Fibroblast of skin of back (primary cell): ENCODE results near the gene CCDC174.

Experiments used
- DNase-seq: peaks from one replicate; pipeline ENCODE4 v3.0.0-alpha.2; 2013

CCDC174 gene

DNA sequence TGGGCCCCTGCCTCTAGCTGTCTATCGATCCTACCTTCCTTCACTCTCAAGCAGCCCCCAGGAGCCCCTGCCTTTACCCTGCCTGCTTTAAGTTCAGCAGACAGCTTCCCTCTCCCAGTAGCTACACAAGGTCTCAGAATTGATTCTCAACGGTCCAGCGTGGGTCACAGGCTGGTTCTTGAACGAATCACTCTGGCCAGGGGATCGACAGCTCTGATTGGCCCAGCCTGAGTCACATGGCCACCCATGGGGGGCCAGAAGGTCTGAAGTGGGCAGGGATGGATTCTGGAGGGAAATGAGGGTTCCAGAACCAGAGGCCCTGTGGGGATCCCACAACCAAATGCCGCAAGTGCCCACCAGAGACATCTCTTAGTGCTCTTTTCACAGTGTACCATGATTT lies 23.7 kb upstream of the CCDC174 start:
- no peak for DNase-seq

DNA sequence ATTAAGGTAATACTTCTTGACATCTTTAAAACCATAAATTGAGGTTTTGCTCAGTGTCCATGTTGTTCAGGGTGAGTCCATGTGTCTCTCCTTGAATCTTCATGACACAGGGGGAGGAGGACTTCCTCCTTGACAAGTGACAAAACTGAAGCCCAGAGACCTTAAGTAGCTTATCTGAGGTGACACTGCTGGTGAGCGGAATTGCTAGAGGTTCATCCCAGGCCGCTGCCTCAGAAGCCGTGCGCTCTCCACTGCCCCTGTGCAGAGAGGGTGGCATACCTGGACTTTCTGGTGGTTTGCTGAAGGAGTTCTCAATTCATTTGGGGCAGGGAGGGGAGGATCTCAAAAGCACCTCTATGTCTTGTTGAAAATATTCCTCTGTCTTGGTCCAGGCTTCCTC lies 23.2 kb upstream of the CCDC174 start:
- no peak for DNase-seq

DNA sequence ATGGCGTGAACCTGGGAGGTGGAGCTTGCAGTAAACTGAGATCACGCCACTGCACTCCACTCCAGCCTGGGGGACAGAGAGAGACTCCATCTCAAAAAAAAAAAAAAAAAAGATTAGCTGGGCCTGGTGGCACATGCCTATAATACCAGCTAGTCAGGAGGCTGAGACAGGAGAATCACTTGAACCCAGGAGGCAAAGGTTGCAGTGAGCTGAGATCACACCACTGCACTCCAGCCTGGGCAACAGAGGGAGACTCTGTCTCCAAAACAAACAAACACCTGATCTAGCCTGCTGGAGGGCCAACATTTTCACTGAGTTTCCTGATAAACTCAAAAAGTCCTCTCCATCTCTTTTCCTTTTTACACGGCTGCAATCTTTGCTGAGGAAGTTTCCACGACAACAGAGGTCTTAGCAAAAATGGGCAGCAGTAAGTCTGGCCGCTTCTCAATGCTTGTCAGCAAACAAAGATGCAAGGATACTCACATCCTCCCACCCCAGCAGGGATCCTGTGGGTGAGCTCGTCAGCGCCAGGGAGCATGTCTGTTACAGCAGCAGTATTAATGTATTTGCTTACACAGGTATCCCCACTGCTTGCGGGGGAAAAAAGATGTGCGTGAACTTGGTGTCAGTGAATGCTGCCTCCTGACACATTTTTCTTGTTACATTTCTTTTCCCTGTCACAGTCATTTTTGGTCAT lies 21.0 kb upstream of the CCDC174 start:
- DNase-seq = no peak

DNA sequence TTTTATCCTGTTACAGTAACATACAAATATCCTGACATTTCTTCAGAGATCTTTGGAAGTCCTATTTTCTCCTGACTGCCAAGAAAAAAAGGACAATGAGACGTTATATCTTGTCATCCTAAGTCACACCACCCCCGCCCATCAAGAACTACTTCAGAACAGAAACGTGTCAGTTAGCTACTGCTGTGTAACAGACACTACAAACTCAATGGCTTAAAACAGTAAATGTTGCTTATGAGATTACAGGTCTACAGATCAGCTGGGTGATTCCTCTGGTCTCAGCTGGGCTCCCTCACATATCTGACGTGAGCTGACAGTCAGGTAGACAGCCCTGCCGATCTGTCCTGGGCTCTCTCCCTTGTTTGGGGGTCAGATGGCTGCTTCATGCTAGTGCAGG lies 20.5 kb upstream of the CCDC174 start:
- DNase-seq = no peak

DNA sequence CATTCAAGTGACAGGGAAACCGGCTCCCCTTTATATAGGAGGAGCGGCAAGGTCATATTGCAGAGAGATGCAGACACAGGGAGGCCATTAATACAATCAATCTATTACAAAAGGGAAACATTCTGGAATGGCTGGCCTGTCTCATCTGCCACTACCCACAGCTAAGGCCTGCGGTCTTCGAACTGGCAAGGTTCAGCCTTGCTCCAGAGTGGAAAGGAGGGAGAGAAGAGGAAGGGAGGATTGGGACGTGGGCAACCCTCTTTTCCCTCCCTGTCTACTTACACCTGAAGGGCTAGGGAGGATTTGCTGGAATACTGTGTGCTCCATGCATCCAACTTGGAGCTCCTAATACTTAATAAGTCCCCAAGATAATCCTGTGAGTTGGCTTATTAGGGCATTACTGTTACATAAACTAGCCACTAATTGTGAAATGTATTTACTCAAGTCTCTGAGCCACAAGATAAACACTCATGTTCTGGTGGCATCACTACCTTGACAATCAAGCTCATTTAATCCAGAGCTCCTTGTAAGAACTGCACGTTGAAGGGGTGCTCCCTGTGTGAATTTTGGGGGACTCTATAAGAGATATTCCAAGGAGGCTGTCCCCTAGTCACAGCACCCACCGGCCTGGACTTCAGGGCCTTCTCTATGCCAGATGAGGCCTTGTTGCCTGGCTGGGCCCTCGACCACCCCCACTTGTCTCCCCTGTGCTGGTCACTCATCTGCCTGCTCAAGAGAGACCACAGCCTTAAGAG lies 19.7 kb upstream of the CCDC174 start:
- DNase-seq = no peak

DNA sequence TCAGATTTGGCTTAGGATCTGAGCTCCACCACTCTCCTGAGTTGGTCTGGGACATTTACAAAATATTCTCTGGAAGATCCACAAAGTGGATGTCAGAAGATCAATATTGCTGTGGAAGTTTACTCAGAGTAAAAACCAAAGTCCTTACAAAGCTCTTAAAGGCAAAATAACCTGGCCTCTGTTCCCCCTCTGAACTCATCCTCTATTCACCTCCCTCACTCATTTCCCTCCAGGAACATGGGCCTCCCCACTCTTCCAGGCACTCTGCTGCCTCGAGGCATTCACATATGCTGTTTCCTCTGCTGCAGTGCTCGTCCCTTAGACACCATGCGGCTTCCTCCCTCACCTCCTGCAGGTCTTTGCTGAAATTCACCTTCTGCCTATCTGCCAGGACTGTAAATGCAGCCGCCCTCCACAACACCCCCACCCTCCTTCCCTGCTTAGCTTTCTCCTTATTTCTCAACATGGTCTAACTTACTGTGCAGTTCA lies 19.1 kb upstream of the CCDC174 start:
- DNase-seq = no peak

DNA sequence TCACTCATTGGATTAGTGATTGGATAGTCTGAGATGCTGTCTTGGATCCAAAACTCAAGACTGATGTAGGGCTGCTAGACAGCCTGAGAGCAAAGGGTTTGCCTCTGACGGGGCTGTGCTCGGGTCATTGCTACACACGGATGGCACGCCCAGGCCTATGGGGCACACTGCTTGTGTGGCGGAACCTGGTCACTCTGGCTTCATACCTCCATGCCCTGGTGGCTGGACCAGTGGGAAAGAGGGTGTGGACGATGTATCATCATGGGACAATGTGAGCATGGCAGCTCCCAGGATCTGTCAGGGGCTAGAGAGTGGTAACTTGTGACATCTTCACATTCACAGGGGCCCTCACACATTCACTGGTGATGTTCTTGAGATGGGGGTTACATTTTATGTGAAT lies 18.1 kb upstream of the CCDC174 start:
- no peak for DNase-seq

DNA sequence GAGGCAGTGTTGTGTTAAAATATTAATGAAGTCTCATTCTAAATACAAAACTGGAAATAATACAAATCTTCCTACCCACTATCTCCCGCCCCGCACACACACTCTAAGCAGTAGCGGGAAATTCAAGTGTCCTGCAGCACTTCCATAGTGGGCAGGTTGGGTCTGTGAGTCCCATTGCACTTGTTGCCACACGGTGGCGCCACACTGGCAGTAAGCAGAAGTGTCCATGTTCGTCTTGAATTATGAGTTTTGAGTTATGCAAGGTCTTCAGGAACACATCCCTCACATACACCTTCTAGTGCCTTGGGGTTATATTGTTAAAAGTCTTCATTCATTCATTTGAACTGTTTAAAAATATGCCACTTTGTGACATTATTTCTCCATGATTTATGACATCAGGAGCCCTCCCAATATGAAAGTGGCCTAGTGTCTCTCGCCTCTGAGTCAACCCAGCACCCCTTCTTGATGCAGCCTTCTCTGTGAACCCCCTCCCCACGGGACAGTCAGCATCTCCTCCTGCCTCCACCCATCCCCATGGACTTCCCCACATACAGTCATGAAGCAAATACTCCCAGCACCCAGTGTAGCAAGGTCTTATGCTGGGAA lies 17.6 kb upstream of the CCDC174 start:
- peak; percentile 43 for DNase-seq

DNA sequence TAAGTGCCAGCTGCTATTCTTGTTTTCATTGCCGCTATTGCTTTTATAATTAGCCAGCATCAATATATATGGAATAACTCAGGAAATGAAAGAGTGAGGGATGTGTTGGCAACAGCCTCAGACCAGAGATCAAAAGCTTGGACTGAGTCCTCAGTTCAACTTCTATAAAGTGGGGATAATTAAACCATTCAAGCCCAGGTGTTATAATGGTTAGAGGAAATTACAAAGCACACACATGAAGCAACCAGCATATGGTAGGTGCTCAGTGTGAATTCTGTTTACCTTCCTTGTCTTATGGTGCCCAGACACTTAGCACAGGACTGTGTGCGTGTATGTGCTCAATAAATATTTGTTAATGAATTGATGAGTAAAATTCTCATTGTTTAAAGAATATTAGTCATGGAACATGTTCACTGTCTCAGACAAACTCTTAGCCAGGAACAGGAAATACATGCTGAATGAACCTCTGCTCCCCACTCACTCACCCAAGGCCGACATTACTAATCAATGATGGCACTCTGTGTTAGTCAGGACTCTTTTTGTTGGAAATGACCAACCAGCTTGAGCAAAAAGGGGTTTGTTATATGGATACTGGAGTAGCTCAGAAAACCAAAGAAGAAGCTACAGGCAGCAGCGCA lies 16.7 kb upstream of the CCDC174 start:
- DNase-seq = peak; percentile 21

DNA sequence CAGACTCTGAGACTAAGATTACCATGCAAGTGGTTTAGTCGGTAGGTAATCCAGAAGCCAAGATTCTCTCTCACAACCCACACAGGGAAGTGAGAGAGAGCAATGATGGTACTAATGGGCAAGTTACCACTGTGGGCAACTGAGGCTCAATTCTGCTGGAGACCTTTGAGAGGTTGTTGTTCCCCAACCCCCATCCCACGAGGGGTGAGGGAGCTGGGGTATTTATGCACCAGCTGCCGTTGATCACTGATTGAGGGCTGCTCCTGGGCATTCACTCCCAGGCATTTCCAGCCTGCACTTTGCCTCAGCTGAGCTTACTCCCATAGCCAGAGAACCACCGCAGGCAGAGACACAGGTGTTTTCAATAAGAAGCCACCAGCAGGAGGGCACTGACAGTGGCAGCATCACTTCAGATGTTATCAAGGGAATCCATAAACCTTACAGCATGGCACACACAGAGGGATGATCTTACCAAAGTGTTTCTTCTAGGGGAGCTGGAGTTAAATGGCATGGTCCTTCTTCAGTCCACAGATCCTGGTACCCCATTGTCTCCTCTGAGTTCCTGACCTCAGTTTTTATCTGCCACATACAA lies 15.0 kb upstream of the CCDC174 start:
- no peak for DNase-seq

DNA sequence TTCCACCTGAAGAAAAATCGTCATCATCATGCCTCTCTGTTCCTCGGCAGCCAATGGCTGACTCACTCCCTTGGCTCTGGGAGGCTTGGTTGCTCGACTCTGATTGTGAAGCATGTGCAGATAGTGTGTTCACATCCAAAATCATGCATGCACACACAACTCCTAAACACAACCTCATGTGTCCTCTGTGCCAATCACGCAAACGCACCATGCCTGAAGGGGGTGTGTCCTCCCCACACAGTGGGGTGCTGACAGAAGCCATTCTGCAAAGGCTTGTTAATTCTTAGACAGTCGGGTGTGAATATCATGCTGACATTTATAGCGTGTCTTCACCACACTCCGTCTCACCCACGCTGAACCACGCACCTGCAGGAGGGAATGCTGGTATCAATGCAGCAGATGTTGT lies 11.4 kb upstream of the CCDC174 start:
- DNase-seq = no peak

DNA sequence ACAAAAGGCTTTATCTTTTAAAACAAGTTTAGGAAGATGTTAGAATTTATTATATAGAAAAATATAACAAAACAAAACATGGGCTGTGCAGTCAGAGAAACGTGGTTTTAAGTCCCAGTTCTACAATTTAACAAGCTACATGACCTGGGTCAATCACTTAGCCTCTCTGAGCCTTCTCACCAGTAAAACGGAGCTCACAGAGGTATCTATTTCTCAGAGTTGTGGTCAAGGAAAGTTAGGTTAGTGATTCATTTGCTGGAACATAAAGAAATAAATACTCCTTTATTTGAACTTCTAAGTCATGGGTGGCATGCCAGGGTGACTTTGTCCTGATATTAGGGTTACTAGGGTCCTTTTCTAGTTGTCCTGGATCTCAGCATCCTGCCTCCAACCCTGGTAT lies 10.8 kb upstream of the CCDC174 start:
- DNase-seq = no peak

DNA sequence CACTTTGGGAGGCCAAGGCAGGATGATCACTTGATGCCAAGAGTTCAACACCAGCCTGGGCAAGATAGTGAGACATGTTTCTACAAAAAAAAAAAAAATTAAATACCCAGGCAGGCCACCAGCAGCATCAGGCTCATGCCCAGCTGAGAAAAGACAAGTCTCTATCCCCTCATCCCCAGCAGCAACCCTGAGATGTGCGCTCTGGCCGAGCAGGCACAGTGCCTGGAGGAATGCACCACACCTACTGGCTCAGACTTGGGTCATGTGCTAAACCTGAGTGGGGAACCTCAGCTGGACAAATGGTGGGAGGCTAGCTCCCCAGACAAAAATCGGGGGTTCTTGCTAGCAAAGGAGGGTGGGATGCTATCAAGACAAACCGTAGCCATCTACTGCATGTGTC lies 10.2 kb upstream of the CCDC174 start:
- DNase-seq = no peak

DNA sequence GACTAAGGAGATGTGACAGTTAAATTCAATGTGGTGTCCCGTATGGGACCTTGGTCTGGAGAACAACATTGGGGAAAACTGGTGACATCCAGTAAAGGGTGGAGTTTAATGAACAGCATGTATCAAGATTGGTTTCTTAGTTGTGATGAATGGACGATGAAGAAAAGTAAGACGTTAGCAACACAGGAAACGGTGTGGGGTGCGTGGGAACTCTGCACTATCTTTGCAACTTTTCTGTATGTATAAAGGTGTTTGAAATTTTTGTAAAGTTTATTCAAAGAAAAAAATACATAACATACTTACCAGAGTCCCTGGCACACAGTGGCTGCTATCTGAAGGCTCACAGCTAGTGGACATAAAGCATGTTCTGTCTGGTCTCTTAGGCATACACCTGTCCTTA lies 6.1 kb upstream of the CCDC174 start:
- no peak for DNase-seq

DNA sequence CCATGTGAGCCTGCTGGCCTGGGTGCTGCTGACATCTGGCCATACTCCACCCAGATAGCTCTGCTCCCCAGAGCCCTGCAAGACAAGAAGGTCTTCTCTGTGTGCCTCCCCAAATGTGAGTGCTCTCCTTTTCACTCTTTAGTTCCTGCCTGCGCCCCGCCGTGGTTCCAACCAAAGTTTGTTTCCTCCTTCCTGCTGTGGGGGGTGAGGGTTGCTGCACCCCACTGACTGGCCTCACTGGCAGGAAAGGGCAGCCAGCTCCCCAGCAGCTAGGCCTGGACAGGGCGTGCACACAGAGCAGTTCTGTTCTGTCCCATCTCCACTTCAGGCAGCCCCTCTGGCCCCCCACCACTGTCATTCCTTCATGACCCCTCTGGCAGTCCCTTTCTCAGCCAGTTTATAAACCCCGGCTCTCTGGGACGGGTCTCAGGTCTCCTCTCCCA lies 5.4 kb upstream of the CCDC174 start:
- DNase-seq = no peak

DNA sequence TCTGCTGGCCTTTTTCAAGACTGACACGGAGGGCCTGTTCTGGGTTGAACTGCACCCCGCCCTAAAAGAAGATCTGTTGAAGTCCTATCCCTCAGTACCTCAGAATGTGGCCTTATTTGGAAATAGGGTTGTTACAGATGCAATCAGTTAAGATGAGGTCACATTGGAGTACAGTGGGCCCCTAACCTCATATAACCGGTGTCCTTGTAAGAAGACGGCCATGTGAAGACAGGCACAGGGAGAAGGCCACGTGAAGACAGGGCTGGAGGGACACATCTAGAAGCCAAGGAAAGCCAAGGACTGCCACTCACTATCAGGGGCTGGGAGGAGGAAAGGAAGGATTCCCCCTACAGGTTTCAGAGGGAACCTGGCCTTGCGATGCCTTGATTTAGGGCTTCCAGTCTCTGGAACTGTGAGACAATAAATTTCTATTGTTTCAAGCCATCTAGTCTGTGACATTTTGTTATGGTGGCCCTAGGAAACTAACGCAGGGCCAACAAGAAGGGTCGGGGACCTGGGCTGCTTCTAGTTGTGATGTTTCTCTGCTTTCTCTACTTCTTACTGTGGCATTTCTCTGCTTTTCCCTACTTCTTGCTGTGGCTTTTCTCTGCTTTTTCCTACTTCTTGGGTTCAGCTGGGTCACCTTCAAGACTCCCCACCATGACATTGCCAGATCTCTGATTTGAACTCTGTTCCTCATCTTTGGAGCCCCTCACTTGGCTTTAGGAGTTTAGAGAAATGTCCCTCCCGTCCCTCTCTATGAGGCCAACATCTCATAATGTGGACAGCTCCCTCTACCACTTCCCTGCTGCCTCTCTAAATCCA lies 4.8 kb upstream of the CCDC174 start:
- DNase-seq = no peak

DNA sequence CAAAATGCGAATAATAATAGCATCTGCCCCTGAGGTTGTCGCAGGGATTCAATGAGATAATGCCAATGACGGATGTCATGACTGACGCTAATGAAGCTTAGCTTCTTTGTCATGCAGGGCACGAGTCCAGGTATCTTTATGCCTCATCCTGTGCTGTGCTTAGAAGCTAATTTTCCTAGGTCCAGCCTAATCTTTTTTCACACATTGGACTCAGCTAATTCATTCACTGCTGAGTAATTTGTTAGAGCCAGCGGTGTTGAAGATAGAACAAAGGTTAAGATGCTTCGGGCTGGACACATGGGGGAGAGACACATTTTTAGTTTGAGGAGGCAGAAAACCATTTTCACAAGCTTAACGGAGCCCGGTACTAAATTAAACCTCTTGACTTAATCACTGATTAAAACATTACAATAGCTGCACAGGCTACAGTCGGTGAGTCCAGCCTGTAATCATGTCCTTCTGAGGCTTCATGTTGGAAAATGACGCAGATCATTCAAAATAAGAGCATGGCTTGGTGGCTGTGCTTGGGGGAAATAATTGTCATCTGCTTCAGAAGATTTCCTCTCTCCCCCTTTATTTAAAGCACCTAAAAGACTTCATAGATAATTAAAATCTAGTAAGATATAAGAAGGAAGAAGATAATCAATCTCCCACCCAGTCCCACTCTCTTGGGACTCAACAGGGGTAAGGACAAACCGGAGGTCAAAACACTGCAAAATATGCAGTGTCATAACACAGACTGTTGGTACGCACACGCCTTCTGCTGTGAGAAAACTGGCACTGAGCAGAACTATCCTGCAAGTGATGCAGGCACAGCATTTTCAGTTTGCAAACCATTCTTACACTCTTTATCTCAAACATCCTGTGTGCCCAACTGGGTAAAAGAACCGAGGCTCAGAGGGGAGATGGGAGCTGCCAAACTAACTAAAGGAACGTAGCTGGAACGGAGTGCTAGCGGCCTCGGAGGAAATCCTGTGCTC lies 3.3 kb upstream of the CCDC174 start:
- DNase-seq = no peak

DNA sequence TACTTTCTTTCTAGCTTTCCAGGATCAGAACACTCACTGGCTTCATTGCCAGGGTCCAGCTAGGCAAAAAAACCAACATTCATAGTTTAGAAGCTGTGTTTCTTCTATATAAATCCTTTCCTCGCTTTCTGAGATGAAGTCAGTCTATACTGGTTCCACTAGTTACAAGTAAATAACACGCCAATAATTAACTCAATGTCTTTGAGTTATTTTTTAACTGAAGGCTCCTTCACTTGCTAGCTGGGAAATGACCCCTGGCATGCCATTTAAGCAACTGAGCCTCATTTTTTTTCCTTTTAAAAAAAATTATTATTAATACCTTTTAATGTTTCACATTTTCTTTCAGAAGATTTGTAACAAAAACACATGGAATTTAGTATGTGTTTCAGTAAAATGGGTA lies 2.1 kb upstream of the CCDC174 start:
- DNase-seq = no peak

DNA sequence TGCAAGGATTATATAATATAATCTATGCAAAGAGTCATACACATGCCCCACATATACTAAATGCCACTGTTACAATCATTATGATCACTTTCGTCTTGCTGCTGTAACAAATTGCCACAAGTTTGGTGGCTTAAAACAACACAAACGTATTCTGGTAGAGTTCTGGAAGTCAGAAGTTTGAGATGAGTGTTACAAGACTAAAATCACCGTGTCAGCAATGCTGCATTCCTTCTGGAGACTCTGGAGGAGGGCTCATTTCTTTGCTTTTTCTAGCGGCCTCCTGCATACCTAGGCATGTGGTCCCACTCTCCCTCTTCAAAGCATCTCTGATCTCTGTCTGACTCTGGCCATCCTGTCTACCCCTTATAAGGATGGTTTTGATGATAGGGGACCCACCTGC lies 1.4 kb upstream of the CCDC174 start:
- DNase-seq = no peak

DNA sequence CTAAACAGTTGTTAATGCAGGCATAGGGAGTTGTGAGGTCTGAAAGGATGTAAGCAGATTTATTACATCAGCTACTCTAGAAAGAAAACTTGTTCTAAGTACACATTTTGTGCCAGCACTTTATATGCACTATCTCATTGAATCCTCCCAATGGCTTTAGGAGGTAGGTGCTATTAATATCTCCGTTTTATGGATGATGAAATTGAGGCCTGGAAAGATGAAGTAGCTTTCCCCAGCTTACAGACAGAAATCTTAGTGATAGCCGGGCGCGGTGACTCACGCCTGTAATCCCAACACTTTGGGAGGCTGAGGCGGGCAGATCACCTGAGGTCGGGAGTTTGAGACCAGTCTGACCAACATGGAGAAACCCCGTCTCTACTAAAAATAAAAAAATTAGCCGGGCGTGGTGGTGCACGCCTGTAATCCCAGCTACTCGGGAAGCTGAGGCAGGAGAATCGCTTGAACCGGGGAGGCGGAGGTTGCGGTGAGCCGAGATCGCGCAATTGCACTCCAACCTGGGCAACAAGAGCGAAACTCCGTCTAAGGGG lies 872 bp downstream of the CCDC174 start:
- DNase-seq = peak; percentile 26
